ENCODE measurements around the gene PTN.

GRCh38 chr7:137343281-137343841 is at the start of gene PTN:
- TF ChIP-seq CTCF (conservative IDR thresholded peaks at IDR 0.05) (no peak), EZH2 (IDR thresholded peaks at IDR 0.05; ENCODE audit: low read depth) (no peak)
